Mesendoderm (in vitro differentiated cells): ENCODE data around the gene DDX31.

Experiments
- DNase-seq: peaks from one replicate; pipeline ENCODE4 v3.0.0; 2013
- H2AK5ac ChIP-seq: 2 replicates; pipeline ENCODE4 v1.6.1; 2013; ENCODE audit warnings: low read length, inconsistent platforms
- H2BK120ac ChIP-seq: 2 replicates; pipeline ENCODE4 v1.6.1; 2013; ENCODE audit warnings: low read depth, mild to moderate bottlenecking, low read length, moderate library complexity, mixed read lengths
- H2BK15ac ChIP-seq: replicated peaks from 2 replicates; pipeline ENCODE4 v1.6.1; 2013; ENCODE audit warnings: low read depth, mild to moderate bottlenecking, moderate library complexity
- H2BK5ac ChIP-seq: 2 replicates; pipeline ENCODE4 v1.6.1; 2013; ENCODE audit warnings: low read length, inconsistent platforms
- H3K18ac ChIP-seq: 2 replicates; pipeline ENCODE4 v1.6.1; 2013; ENCODE audit warnings: mild to moderate bottlenecking, low read length, mixed read lengths
- H3K23ac ChIP-seq: one replicate; pipeline ENCODE4 v1.6.1; 2013; ENCODE audit warnings: low read length
- H3K27ac ChIP-seq: 2 replicates; pipeline ENCODE4 v1.5.1; 2013; ENCODE audit warnings: low read depth, mild to moderate bottlenecking, inconsistent platforms, low read length, moderate library complexity
- H3K27me3 ChIP-seq: 2 replicates; pipeline ENCODE4 v1.6.1; 2013; ENCODE audit warnings: low read length, control low read depth, mild to moderate bottlenecking, inconsistent platforms; ENCODE audit not compliant: insufficient read depth, poor library complexity
- H3K36me3 ChIP-seq: 2 replicates; pipeline ENCODE4 v1.6.1; 2013; ENCODE audit warnings: low read length, inconsistent platforms; ENCODE audit not compliant: control insufficient read depth, insufficient read depth
- H3K4ac ChIP-seq: one replicate; pipeline ENCODE4 v1.6.1; 2013; ENCODE audit warnings: low read depth, mild to moderate bottlenecking, low read length, moderate library complexity
- H3K4me1 ChIP-seq: 2 replicates; pipeline ENCODE4 v1.6.1; 2013; ENCODE audit warnings: low read depth, low read length, inconsistent platforms; ENCODE audit not compliant: control insufficient read depth
- H3K4me2 ChIP-seq: 2 replicates; pipeline ENCODE4 v1.6.1; 2013; ENCODE audit warnings: low read length
- H3K4me3 ChIP-seq: 2 replicates; pipeline ENCODE4 v1.5.1; 2013; ENCODE audit warnings: mild to moderate bottlenecking, low read length
- H3K56ac ChIP-seq: one replicate; pipeline ENCODE4 v1.6.1; 2013; ENCODE audit warnings: low read length
- H3K79me1 ChIP-seq: 2 replicates; pipeline ENCODE4 v1.6.1; 2013; ENCODE audit warnings: low read length, inconsistent platforms
- H3K79me2 ChIP-seq: 2 replicates; pipeline ENCODE4 v1.6.1; 2013; ENCODE audit warnings: mild to moderate bottlenecking, low read length; ENCODE audit not compliant: control insufficient read depth, insufficient read depth
- H3K9ac ChIP-seq: 2 replicates; pipeline ENCODE4 v1.6.1; 2013; ENCODE audit warnings: low read length, inconsistent platforms
- H4K5ac ChIP-seq: one replicate; pipeline ENCODE4 v1.6.1; 2013; ENCODE audit warnings: low read length
- H4K8ac ChIP-seq: one replicate; pipeline ENCODE4 v1.6.1; 2013; ENCODE audit warnings: low read depth, mild to moderate bottlenecking, control low read depth, low read length, moderate library complexity
- WGBS: extraction: QIAGEN DNeasy Blood & Tissue Kit; methylation state at CpG from one replicate; pipeline ENCODE4 v1.1.7; 2013; ENCODE audit warnings: low lambda C conversion rate, missing lambda C conversion rate; ENCODE audit not compliant: insufficient coverage; ENCODE audit errors: extremely low coverage; 5-methylcytosine and 5-hydroxymethylcytosine counted together

Gene DDX31

DNA sequence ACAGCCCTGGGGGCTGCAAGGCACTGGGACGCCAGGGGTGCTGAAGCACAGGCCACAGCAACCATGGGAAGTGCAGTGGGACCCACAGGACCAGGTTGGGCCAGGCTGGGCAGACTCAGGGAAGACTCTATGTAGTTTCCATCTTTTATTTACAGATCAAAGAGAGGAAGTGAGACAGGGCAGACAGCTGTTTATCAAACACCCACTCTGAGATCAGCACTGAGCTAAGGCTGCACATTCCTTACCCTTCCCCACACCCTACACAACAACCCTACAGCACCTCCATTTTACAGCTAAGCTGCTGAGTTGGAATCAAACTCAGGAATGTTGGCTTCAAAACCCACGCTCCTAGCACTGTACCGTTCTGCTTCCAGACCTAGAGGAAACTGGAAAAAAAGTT is 67.6 kb downstream of the DDX31 start:
- no peak overlapping the region for H3K18ac ChIP-seq
- no peak overlapping the region for H3K9ac ChIP-seq
- no peak overlapping the region for H2BK15ac ChIP-seq
- DNase-seq = no peak
- no CpG with 5 or more reads among the region's 3 CpGs for WGBS
- H3K79me1 ChIP-seq = no peaks in the 10 kb centered on the region
- H4K8ac ChIP-seq = no peak overlapping the region
- H2BK120ac ChIP-seq = no peak overlapping the region
- no peak overlapping the region for H3K4me2 ChIP-seq
- H2AK5ac ChIP-seq = no peak overlapping the region
- no peak overlapping the region for H3K56ac ChIP-seq
- H3K4ac ChIP-seq = no peak overlapping the region
- no peak overlapping the region for H3K27ac ChIP-seq
- no peak overlapping the region for H4K5ac ChIP-seq
- H3K4me1 ChIP-seq = no peaks in the 10 kb centered on the region
- no peak overlapping the region for H3K23ac ChIP-seq
- no peaks in the 10 kb centered on the region for H3K79me2 ChIP-seq
- no peak overlapping the region for H3K4me3 ChIP-seq
- no peak overlapping the region for H2BK5ac ChIP-seq
- no peaks in the 10 kb centered on the region for H3K27me3 ChIP-seq
- peaks cover 5% of the 10 kb centered on the region for H3K36me3 ChIP-seq

DNA sequence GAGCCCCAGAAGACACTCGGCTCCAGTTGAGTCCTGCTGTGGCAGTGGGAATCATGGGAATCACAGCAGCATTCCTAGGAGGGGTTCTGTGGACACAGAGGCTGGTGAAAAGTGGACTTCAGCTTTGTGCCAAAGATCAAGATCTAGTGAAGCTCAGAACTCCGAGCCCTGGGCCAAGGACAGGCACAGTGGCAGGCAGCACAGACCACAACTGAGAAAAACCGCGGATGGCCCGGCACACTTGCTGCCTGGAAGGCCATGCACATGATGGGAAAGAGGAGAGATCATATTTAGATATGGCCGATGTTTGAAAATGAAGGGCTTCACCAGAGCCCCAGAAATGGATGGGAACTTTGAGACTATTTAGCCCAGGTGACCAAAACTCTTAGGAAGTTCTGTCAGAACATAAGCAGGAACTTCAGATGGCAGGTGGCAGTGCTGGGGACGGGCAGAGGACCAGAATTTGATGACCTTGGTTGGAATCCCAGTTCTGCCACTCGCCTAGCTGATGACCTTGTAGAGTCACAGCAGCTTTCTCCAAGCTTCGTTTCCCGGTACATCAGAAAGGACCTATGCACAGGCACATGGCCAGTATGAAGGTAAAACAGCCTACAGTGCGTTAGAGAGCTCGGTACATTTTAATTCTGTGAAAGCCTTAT is 69.3 kb downstream of the DDX31 start:
- Histone ChIP-seq H3K79me1 (no peaks in the 10 kb centered on the region), H2BK120ac (no peak overlapping the region), H4K5ac (no peak overlapping the region), H4K8ac (no peak overlapping the region), H3K4me3 (no peak overlapping the region), H3K56ac (no peak overlapping the region), H2AK5ac (no peak overlapping the region), H2BK5ac (no peak overlapping the region), H3K4me1 (no peaks in the 10 kb centered on the region), H3K27ac (no peak overlapping the region), H3K27me3 (no peaks in the 10 kb centered on the region), H3K23ac (no peak overlapping the region), H3K18ac (no peak overlapping the region), H3K79me2 (no peaks in the 10 kb centered on the region), H3K36me3 (peaks cover 2% of the 10 kb centered on the region), H2BK15ac (no peak overlapping the region), H3K9ac (no peak overlapping the region), H3K4ac (no peak overlapping the region), H3K4me2 (no peak overlapping the region)
- no CpG with 5 or more reads among the region's 12 CpGs for WGBS
- DNase-seq = no peak

DNA sequence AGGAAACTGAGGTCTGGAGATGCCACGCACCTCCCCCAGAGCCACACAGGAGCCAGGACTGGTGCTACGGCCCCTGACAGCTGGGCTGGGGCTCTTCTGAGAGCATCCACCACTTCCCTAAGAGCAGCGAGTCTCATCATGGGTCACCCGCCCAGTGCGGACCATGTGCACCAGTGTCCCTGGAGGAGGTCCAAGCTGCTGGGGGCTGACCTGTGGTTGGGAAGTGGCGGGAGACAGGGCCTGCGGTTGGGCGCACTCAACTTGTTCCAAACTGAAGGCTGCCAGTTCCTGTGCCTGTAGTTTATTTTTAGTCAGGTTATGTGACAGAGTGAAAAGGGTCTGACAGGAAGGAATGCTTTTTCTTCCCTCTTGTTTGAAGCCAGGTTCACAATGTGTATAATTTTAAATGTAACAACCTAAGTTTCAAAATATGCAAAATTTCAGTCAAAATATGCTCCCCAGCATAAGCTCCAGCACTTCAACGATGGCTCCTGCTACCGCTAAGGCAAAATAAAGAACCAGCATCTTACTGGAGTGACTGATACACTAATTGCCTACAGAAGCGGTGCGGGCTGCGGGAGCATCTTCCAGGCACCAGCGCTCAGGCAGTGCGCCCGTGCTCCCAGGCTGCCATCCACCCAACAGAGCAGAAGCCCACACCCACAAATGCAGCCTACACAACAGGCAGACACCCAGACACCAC is 72.6 kb downstream of the DDX31 start:
- Histone ChIP-seq H3K23ac (no peak overlapping the region), H3K79me2 (no peaks in the 10 kb centered on the region), H3K9ac (no peak overlapping the region), H2AK5ac (no peak overlapping the region), H4K5ac (no peak overlapping the region), H3K27me3 (peaks cover under 1% of the 10 kb centered on the region), H3K4me3 (no peak overlapping the region), H3K36me3 (peaks cover 2% of the 10 kb centered on the region), H3K4me2 (no peak overlapping the region), H4K8ac (no peak overlapping the region), H2BK120ac (no peak overlapping the region), H3K4ac (no peak overlapping the region), H3K4me1 (peaks cover 3% of the 10 kb centered on the region), H3K79me1 (no peaks in the 10 kb centered on the region), H3K18ac (no peak overlapping the region), H2BK5ac (no peak overlapping the region), H3K56ac (no peak overlapping the region), H2BK15ac (no peak overlapping the region), H3K27ac (no peak overlapping the region)
- DNase-seq = no peak
- no CpG with 5 or more reads among the region's 16 CpGs for WGBS

DNA sequence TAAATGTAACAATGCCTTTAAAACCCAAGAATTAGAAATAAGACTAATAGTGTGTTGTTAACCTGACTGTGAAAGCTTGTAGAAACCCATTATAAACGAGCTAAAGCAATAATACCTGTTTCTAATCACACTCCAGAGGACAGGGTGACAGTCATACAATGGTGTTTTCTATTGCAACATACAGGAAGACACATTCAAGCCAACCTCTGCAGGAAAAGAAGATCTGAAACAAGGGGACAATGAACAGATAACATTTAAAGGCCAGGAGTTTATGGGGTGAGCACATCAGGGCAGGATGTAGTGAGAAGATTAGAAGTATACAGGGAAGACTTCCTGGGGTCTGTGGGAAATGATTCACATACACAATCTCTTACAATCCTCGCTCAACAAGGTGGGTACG is 73.6 kb downstream of the DDX31 start:
- Histone ChIP-seq H4K5ac (no peak overlapping the region), H3K4me1 (peaks cover 10% of the 10 kb centered on the region), H2AK5ac (no peak overlapping the region), H2BK15ac (no peak overlapping the region), H3K9ac (no peak overlapping the region), H3K4me3 (no peak overlapping the region), H3K4me2 (no peak overlapping the region), H3K27ac (no peak overlapping the region), H4K8ac (no peak overlapping the region), H2BK5ac (no peak overlapping the region), H3K23ac (no peak overlapping the region), H3K36me3 (peaks cover 2% of the 10 kb centered on the region), H3K79me1 (no peaks in the 10 kb centered on the region), H2BK120ac (no peak overlapping the region), H3K18ac (no peak overlapping the region), H3K27me3 (peaks cover 9% of the 10 kb centered on the region), H3K4ac (no peak overlapping the region), H3K79me2 (no peaks in the 10 kb centered on the region), H3K56ac (no peak overlapping the region)
- no CpG with 5 or more reads among the region's 3 CpGs for WGBS
- DNase-seq = no peak

DNA sequence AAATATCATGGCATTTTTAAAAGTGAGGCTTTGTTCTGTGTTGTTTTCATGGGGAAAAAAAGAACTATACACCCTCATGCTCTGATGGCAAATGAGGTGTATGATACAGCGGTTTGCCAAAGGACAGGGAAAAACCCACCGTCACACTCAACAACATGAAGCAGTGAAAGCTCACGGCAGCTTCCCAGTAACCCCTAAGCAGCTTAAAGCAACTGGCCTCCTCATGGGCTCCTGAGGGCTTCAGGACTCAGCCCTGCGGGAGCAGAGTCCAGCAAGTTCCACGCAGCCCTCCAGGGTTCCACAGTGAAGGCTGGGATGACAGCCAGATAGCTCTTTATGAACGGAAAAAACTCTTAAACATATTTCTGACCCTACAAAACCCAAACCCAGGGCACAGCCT is 74.5 kb downstream of the DDX31 start:
- Histone ChIP-seq H2BK120ac (no peak overlapping the region), H3K27ac (no peak overlapping the region), H2BK15ac (no peak overlapping the region), H3K27me3 (peaks cover 17% of the 10 kb centered on the region), H3K18ac (no peak overlapping the region), H4K5ac (no peak overlapping the region), H3K4me1 (peaks cover 13% of the 10 kb centered on the region), H3K4me3 (no peak overlapping the region), H3K4ac (no peak overlapping the region), H3K4me2 (no peak overlapping the region), H3K56ac (peak overlapping the region; percentile 27), H3K36me3 (no peaks in the 10 kb centered on the region), H3K79me1 (no peaks in the 10 kb centered on the region), H3K9ac (no peak overlapping the region), H2AK5ac (no peak overlapping the region), H3K23ac (no peak overlapping the region), H2BK5ac (no peak overlapping the region), H3K79me2 (no peaks in the 10 kb centered on the region), H4K8ac (no peak overlapping the region)
- WGBS = no CpG with 5 or more reads among the region's 6 CpGs
- DNase-seq = no peak
